Measurements from ENCODE around the gene PRSS12.
"Not testable (repeated sequence)": the region's sequence is repeated elsewhere in the genome, so short reads cannot be mapped to it uniquely, and the experiment has no call there.

The PRSS12 gene

GRCh38 chr4:118317691-118318090 is 35.1 kb downstream of the PRSS12 start:
- FAIRE-seq: no peak

- FAIRE-seq: no peak
These were observed 38.6 kb downstream of the PRSS12 start for GRCh38 chr4:118314221-118314620.

GRCh38 chr4:118313098-118313497 is 39.7 kb downstream of the PRSS12 start:
- no peak for FAIRE-seq

GRCh38 chr4:118308306-118309030 is 44.3 kb downstream of the PRSS12 start:
- FAIRE-seq: no peak

- no peak for FAIRE-seq
These were observed 45.2 kb downstream of the PRSS12 start for GRCh38 chr4:118307643-118308042.

- FAIRE-seq: not testable (repeated sequence)
These were observed 53.2 kb downstream of the PRSS12 start for GRCh38 chr4:118299619-118300018.

- no peak for FAIRE-seq
These were observed 56.1 kb downstream of the PRSS12 start for GRCh38 chr4:118296729-118297128.

- no peak for FAIRE-seq
These were observed 61.9 kb downstream of the PRSS12 start for GRCh38 chr4:118290951-118291350.

- no peak for FAIRE-seq
These were observed 63.0 kb downstream of the PRSS12 start for GRCh38 chr4:118289794-118290193.

- FAIRE-seq: no peak
These were observed 64.9 kb downstream of the PRSS12 start for GRCh38 chr4:118287711-118288451.

GRCh38 chr4:118286685-118287084 is 66.1 kb downstream of the PRSS12 start:
- FAIRE-seq: no peak

GRCh38 chr4:118285931-118286330 is 66.9 kb downstream of the PRSS12 start:
- FAIRE-seq: no peak

- no peak for FAIRE-seq
These were observed 68.6 kb downstream of the PRSS12 start for GRCh38 chr4:118284169-118284568.

- no peak for FAIRE-seq
These were observed 70.1 kb downstream of the PRSS12 start for GRCh38 chr4:118282692-118283091.

- no peak for FAIRE-seq
These were observed 71.0 kb downstream of the PRSS12 start for GRCh38 chr4:118281611-118282442.

GRCh38 chr4:118280501-118281218 is 72.1 kb downstream of the PRSS12 start:
- peak; percentile 92 for FAIRE-seq

- no peak for FAIRE-seq
These were observed 72.8 kb downstream of the PRSS12 start for GRCh38 chr4:118279920-118280432.

- FAIRE-seq: no peak
These were observed 73.5 kb downstream of the PRSS12 start for GRCh38 chr4:118279328-118279727.

- FAIRE-seq: peak; percentile 77
These were observed 74.1 kb downstream of the PRSS12 start for GRCh38 chr4:118278473-118279274.

GRCh38 chr4:118277243-118277642 is 75.6 kb downstream of the PRSS12 start:
- no peak for FAIRE-seq

GRCh38 chr4:118276580-118276979 is 76.2 kb downstream of the PRSS12 start:
- peak; percentile 61 for FAIRE-seq

- FAIRE-seq: no peak
These were observed 79.2 kb downstream of the PRSS12 start for GRCh38 chr4:118273642-118274041.

Data from islet of Langerhans (tissue), 1 donor.